ENCODE data around the gene RABGAP1L.
"Not testable (repeated sequence)": the region's sequence is repeated elsewhere in the genome, so short reads cannot be mapped to it uniquely, and the experiment has no call there.

RABGAP1L gene

DNA sequence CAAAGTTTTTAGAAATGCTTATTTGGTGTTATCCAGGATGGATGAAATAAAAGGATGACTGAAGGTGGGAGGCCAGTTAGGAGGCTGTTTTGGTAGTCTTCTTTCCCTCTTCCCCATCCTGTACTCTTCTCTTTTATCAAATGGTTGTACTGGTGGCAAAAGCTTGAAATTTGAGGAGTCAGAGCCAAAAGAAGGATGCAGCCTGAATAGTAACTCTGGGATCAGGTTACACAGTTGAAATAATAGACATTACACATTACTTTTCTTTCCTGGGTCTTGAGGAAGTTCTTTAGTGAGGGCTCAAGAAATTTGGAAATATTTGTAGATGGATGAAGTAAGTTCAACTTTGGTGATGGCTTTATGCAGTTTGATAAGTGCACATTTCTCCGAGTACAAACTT lies 397.1 kb downstream of the RABGAP1L start:
- DNase-seq (ENCODE audit: low read depth in 2 of 2) = no peak

GRCh38 chr1:174568551-174568950 lies 409.2 kb downstream of the RABGAP1L start:
- DNase-seq (ENCODE audit: low read depth in 2 of 2) = no peak

DNA sequence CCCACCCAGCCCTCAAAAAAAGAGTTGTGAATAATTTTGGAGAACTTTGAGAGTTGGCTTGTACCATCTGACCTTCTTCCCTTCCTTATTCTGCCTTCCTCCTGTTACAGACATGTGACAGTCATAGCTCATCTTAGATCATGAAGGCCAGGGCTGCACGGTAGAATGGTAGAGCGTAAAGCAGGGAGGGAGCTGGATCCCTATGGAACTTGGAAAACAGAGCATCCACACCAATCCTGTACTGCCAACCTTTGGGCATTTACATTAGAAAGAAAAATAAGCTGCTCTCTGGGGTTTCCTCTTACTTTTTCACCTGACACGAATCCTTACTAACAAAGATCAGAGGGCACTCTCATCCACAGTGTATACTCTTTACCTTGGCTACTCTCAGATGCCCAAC lies 409.9 kb downstream of the RABGAP1L start:
- no peak for DNase-seq (ENCODE audit: low read depth in 2 of 2)

- no peak for DNase-seq (ENCODE audit: low read depth in 2 of 2)
Observed at GRCh38 chr1:174572771-174573170, 413.5 kb downstream of the RABGAP1L start.

DNA sequence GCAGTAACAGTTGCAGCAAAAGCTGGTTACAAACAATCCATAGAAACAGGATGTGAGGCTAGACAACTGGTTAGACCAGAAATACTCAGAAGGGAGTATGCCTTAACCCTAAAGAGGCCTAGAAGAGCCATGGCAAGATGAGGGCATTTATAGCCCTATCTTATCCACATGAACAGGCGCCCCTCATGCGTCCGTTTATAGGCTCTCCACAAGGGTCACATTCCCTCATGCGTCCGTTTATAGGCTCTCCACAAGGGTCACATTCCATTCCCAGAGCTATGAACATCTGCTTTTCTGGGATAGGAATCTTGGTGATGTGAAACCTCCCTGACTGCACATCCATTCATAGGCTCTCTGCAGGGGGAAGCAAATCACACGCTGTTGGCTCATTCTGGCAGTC lies 416.8 kb downstream of the RABGAP1L start:
- DNase-seq (ENCODE audit: low read depth in 2 of 2) = not testable (repeated sequence)

DNA sequence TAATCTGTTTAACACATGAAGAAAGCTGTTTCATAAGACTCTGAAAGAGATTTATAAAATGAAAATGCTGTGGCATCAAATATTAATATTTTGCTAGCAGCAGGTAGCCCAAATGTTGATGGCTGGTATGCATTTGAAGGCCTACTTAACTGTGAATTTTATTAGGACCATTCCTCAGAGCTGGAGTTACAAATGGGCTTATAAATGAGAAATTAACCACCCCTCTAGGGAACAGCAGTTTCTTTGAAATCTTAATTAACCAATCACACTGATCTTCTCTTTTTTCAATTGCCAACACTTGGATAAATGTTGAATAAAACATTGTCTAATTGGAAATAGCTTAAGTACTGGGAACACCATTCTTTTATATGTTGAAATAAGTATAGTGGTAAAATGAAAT lies 418.4 kb downstream of the RABGAP1L start:
- DNase-seq (ENCODE audit: low read depth in 2 of 2) = no peak

- DNase-seq (ENCODE audit: low read depth in 2 of 2) = no peak
Observed at GRCh38 chr1:174580801-174581200, 421.5 kb downstream of the RABGAP1L start.

DNA sequence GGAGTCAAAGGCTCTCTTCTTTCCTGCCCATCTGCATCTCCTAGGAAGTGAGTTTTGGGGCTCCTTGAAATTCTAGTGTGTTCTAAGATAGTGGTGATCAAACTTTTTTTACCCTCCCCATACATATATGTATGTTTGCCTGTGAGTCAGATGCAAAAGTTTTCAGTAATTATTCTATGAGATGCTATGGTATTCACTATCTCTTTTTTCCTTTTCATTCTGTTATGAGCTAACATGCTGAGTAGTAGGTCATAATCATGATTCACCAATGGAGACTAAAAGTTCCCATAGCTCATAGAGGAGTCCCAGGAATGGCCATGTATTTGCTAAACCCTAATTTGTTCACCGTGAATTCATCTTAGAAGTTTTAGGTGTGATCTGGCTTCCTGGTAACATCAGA lies 424.0 kb downstream of the RABGAP1L start:
- DNase-seq (ENCODE audit: low read depth in 2 of 2) = no peak

DNA sequence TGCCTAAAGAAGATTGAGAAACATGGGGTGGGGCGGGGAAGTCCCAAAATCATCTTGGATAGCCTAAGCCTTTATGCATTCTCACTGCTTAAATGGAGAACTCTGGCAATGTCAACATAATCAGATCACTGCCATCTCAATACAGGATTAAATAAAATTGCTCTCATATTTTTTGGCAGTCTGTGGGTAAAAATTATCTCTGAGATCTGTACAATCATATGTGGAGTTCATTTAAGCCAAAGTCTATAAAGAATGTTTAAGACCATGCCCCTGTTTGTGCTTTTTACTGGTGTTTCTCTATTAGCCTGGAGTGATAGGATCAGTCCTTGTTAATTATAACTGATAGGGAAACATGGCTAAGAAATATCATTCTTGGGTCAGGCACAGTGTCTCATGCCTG lies 424.8 kb downstream of the RABGAP1L start:
- DNase-seq (ENCODE audit: low read depth in 2 of 2) = no peak

DNA sequence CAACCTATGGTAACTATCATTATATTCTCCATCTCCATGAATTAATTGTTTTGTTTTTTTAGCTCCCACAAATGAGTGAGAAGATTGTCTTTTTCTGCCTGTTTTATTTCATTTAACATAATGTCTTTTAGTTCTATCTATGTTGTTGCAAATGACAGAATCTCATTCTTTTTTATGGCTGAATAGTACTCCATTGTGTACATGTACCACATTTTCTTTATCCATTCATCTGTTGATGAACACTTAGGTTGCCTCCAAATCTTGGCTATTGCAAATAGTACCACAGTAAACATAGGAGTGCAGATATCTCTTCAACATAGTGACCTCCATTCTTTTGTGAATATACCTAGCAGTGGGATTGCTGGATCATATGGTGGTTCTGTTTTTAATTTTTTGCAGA lies 429.3 kb downstream of the RABGAP1L start:
- not testable (repeated sequence) for DNase-seq (ENCODE audit: low read depth in 2 of 2)

GRCh38 chr1:174605198-174605597 lies 445.9 kb downstream of the RABGAP1L start:
- no peak for DNase-seq (ENCODE audit: low read depth in 2 of 2)

GRCh38 chr1:174606471-174606870 lies 447.2 kb downstream of the RABGAP1L start:
- DNase-seq (ENCODE audit: low read depth in 2 of 2) = no peak

DNA sequence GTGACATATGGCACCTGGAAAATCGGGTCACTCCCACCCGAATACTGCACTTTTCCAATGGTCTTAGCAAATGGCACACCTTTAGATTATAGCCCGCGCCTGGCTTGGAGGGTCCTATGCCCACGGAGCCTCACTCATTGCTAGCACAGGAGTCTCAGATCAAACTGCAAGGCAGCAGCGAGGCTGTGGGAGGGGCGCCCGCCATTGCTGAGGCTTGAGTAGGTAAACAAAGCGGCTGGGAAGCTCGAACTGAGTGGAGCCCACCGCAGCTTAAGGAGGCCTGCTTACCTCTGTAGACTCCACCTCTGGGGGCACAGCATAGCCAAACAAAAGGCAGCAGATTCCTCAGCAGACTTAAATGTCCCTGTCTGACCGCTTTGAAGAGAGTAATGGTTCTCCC lies 458.6 kb downstream of the RABGAP1L start:
- not testable (repeated sequence) for DNase-seq (ENCODE audit: low read depth in 2 of 2)

DNA sequence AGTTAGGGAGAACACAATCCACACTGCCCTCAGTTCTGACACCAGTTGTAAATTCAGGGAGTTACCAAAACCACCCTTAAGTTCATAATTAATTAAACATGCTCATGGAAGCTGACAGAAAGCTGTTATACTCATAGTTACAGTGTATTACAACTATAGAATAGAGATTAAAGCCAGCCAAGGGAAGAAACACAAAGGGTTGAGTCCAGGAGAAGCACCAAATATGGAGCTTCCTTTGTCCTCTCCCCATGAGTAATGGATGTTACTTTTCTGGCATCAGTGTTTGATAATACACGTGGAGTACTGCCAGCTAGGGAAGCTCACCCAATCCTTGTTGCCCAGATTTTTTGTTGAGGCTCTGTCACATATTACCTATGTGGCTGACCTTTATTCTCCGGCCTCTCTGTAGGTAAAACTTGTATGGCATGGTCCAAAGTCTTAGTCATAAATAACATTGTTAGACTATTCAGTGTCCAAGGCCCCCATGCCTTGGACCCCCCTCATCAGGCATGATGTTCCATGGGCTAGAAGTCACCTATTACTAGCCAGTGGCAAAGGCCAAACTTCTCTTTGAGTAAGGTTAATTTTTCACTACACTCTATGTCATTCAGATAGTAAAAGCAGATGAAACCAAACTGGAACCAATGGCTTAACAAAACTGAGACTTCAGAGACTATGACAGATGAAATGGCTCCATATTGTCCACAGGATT lies 464.2 kb downstream of the RABGAP1L start:
- DNase-seq (ENCODE audit: low read depth in 2 of 2) = no peak

- no peak for DNase-seq (ENCODE audit: low read depth in 2 of 2)
Observed at GRCh38 chr1:174626031-174627025, 467.0 kb downstream of the RABGAP1L start.

DNA sequence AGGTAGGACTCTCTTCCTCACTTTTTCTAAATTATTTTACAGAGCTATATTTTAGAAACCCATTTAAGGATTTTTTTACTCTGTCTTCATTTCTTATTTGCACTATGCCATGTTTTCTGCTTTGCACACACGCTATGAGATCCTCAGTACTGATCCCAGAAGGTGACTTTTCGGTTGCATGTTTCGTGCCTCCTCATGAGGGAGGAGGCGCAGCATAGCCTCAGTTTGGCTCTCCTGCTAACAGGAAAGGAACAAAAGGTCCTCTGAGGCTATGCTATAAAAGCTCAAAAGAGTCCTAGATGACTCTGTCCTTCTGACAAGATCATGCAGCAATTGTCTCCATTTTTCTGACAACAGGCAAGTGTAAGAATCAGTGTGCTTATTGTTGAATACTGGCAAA lies 478.2 kb downstream of the RABGAP1L start:
- no peak for DNase-seq (ENCODE audit: low read depth in 2 of 2)

GRCh38 chr1:174639461-174639860 lies 480.1 kb downstream of the RABGAP1L start:
- DNase-seq (ENCODE audit: low read depth in 2 of 2) = no peak

GRCh38 chr1:174640783-174641182 lies 481.5 kb downstream of the RABGAP1L start:
- no peak for DNase-seq (ENCODE audit: low read depth in 2 of 2)

DNA sequence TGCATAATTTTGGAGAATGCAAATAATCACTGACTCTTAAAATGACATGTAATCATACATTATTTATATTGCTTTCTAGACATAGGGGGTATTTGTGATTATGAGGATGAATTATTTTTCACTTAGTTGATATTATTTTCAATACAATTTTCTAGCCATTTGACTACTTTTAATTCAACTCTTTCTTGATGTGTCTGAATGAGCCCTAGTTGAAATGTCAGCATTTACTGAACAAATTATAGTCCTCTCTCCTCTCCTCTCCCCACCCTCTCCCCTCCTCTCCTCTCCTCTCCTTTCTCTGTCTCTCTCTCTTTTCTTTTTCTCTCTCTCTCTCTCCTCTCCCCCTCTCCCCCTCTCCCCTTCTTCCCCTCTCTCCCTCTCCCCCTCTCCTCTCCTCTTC lies 483.1 kb downstream of the RABGAP1L start:
- no peak for DNase-seq (ENCODE audit: low read depth in 2 of 2)

DNA sequence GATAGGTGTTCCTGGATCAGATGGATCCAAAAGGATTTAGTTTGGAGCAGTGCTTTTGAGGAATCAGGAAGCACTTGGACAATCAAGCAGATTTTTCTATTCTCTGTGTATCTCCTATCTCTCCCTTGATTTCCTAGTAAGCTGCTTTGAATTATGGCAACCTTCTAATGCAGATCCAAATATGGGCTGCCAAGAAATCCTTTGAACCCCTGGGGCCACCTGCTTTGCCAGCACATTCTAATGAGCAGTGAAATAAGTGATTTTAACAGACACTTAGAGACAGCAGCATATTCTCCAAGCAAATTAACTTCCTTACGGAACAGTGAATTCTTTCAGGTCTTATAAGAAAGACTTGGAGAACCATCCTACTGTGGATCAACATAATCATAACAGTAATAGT lies 483.9 kb downstream of the RABGAP1L start:
- DNase-seq (ENCODE audit: low read depth in 2 of 2) = no peak

DNA sequence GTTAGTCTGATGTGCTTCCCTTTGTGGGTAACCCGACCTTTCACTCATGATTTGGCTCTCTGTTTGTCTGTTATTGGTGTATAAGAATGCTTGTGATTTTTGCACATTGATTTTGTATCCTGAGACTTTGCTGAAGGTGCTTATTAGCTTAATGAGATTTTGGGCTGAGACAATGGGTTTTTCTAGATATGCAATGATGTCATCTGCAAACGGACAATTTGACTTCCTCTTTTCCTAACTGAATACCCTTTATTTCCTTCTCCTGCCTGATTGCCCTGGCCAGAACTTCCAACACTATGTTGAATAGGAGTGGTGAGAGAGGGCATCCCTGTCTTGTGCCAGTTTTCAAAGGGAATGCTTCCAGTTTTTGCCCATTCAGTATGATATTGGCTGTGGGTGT lies 490.3 kb downstream of the RABGAP1L start:
- not testable (repeated sequence) for DNase-seq (ENCODE audit: low read depth in 2 of 2)

- no peak for DNase-seq (ENCODE audit: low read depth in 2 of 2)
Observed at GRCh38 chr1:174652569-174653280, 493.4 kb downstream of the RABGAP1L start.

Measured in stimulated activated CD8-positive, alpha-beta memory T cell treated with anti-CD3 and anti-CD28 coated beads, Interleukin-7, amount 100 ng/mL, for 1 hour (primary cell).